ENCODE measurements around the gene STK11IP. TPM values are rescaled to one million over a fixed set of nuclear protein-coding genes. Genes with fewer than 3 reads are reported as not detected.

STK11IP gene
- total and polyA plus RNA-seq, 2 of the 13 experiments (the other 11 are each of a cell fraction or from before 2014, with no cell fraction given) = 12.8 to 24.0 TPM

DNA sequence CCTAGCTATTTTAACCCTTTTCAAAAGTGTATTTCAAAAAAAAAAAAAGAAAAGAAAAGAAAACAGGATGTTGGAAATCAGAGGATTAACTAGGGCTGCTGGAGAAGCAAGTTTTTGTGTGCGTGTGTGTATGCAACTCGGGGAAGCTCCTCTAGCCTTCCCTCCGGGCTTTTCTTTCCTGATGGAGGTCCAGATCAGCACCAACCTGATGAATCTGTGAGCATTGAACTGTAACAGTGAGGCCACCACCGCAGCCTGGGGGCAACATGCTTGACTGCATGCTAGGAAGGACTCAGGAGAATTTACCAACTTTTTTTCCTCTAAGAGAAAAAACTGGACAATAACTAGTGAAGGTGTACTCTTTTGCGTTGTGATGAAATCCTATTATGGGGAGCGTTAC, 28.6 kb upstream of the STK11IP start:
- no peaks in the 10 kb centered on the region for H3K9me3 ChIP-seq (ENCODE audit: low read length)
- ChIA-PET POLR2A (interaction anchor here (1.5 to 2.5 kb wide), 2 partner anchors 16 to 29 kb away, joined by 3 to 20 read pairs; partner anchors contain the start of gene STK11IP), CTCF (ENCODE audit: low intra/inter-chr PET ratio, low total read pairs) (no interaction called here)
- no peak for FAIRE-seq
- no peak overlapping the region for H3K27ac ChIP-seq (ENCODE audit: extremely low read length, insufficient read depth, low read length)
- H3K9ac ChIP-seq (ENCODE audit: insufficient read depth, low read depth, low read length) = peak overlapping the region; percentile 88; the same call in 1 of the 2 replicates
- TF ChIP-seq SAFB2 (CRISPR knock-in tag; IDR thresholded peaks at IDR 0.05; ENCODE audit: borderline replicate concordance, low read depth) = 0 out of 2 replicates have a peak, but pooled peaks have one; percentile 19
- no peak for TF ChIP-seq ZNF124 (CRISPR knock-in tag; IDR thresholded peaks at IDR 0.05)
- 0 out of 2 replicates have a peak, but pooled peaks have one; percentile 10 for TF ChIP-seq RBFOX2 (IDR thresholded peaks at IDR 0.05; ENCODE audit: low read depth, low read length)
- 0 out of 2 replicates have a peak, but pooled peaks have one; percentile 18 for TF ChIP-seq POLR2AphosphoS5 (IDR thresholded peaks at IDR 0.05; ENCODE audit: low read depth, low read length)
- 0 out of 2 replicates have a peak, but pooled peaks have one; percentile 17 for TF ChIP-seq ZNF652 (CRISPR knock-in tag; IDR thresholded peaks at IDR 0.05; ENCODE audit: borderline replicate concordance, low read depth)
- no peak for TF ChIP-seq ZNF550 (CRISPR knock-in tag; IDR thresholded peaks at IDR 0.05; ENCODE audit: borderline replicate concordance)
- no peak for DNase-seq (ENCODE audit: low spot score)
- H3K4me1 ChIP-seq (ENCODE audit: insufficient read depth, low read length) = peaks cover 56% of the 10 kb centered on the region
- in situ Hi-C loops (cut with HindIII; ENCODE audit: extremely low pct_ligation_motif_present, low pct_unique_long_range_greater_than_20kb) (no loop called here), intact Hi-C loops (cut with micrococcal nuclease; ENCODE audit: unreplicated experiment) (no loop called here)
- WGBS (ENCODE audit: low lambda C conversion rate) = 84% methylated on average over 6 of the region's 6 CpGs
- no peak overlapping the region for H2AFZ ChIP-seq (ENCODE audit: low read length)
- peaks cover 13 to 36% of the 10 kb centered on the region in 2 experiments for H3K36me3 ChIP-seq (replicated peaks in 1 of 2; ENCODE audit: control insufficient read depth in 1 of 2, insufficient read depth in 2 of 2, low read length in 2 of 2)
- H3K27me3 ChIP-seq (ENCODE audit: control insufficient read depth in 1 of 2, insufficient read depth in 2 of 2, low read length in 2 of 2) = no peaks in the 10 kb centered on the region
- H4K20me1 ChIP-seq (ENCODE audit: insufficient read depth, low read length) = no peaks in the 10 kb centered on the region
- peak overlapping the region; percentile 88 for H3K4me2 ChIP-seq (ENCODE audit: low read depth, low read length)
- no peak for ATAC-seq
- H3K4me3 ChIP-seq (replicated peaks in 1 of 3; ENCODE audit: insufficient read depth in 1 of 3, low read depth in 2 of 3, low read length in 3 of 3) = no peak overlapping the region; a peak in 1 of 6 replicates
- peaks cover 21% of the 10 kb centered on the region for H3K79me2 ChIP-seq (ENCODE audit: insufficient read depth, low read length)
- BruUV-seq (replicated peaks) = TSS peak; percentile 55

DNA sequence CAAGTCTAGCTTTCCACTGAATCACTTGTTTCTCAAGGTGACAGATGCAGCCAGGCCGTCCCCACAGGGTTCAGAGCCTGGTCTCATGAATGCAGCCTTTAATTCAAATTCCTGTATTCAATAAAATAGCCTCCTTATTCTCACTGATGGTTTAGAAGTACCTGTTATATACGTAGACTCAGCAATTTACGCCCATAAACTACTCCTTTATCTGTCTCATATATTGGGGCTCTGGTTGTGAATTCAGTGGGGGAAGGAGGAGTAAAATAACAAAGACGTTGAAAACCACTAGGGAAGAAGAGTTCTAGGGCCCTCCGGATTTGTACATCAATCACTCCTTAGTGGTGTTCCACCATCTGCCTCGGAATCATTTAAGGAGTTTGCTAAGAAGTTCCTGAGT, 28.0 kb upstream of the STK11IP start:
- in situ Hi-C loops (cut with HindIII; ENCODE audit: extremely low pct_ligation_motif_present, low pct_unique_long_range_greater_than_20kb) = no loop called here
- no TSS peak for BruUV-seq (replicated peaks)
- 88% methylated on average over 6 of the region's 6 CpGs for WGBS (ENCODE audit: low lambda C conversion rate)
- ChIA-PET POLR2A (interaction anchor here (1.5 to 3.2 kb wide), 2 partner anchors 17 to 28 kb away, joined by 3 to 150 read pairs; partner anchors contain the start of gene STK11IP), CTCF (ENCODE audit: low intra/inter-chr PET ratio, low total read pairs) (interaction anchor here (2.9 kb wide), 1 partner anchor 73 kb away, joined by 13 read pairs; no protein-coding TSS in a partner anchor)
- no peaks in the 10 kb centered on the region for H4K20me1 ChIP-seq (ENCODE audit: insufficient read depth, low read length)
- DNase-seq (ENCODE audit: low spot score) (no peak), FAIRE-seq (no peak), ATAC-seq (no peak)
- H3K9me3 ChIP-seq (ENCODE audit: low read length) = no peaks in the 10 kb centered on the region
- H3K27me3 ChIP-seq (ENCODE audit: control insufficient read depth in 1 of 2, insufficient read depth in 2 of 2, low read length in 2 of 2) = no peaks in the 10 kb centered on the region
- intact Hi-C loops (cut with micrococcal nuclease; ENCODE audit: unreplicated experiment) = no loop called here
- peaks cover 8 to 31% of the 10 kb centered on the region in 2 experiments for H3K36me3 ChIP-seq (replicated peaks in 1 of 2; ENCODE audit: control insufficient read depth in 1 of 2, insufficient read depth in 2 of 2, low read length in 2 of 2)
- peaks cover 62% of the 10 kb centered on the region for H3K4me1 ChIP-seq (ENCODE audit: insufficient read depth, low read length)
- peak overlapping the region; percentile 88; the same call in 1 of the 2 replicates for H3K9ac ChIP-seq (ENCODE audit: insufficient read depth, low read depth, low read length)
- no peak overlapping the region for H2AFZ ChIP-seq (ENCODE audit: low read length)
- peak overlapping the region; percentile 88 for H3K4me2 ChIP-seq (ENCODE audit: low read depth, low read length)
- no peak overlapping the region for H3K27ac ChIP-seq (ENCODE audit: extremely low read length, insufficient read depth, low read length)
- peak overlapping the region; percentile 90 to 95 (median 94); a peak in 5 of 6 replicates for H3K4me3 ChIP-seq (replicated peaks in 1 of 3; ENCODE audit: insufficient read depth in 1 of 3, low read depth in 2 of 3, low read length in 3 of 3)
- H3K79me2 ChIP-seq (ENCODE audit: insufficient read depth, low read length) = peaks cover 21% of the 10 kb centered on the region
- TF ChIP-seq MAFK (conservative IDR thresholded peaks at IDR 0.05 in 1 of 2, IDR thresholded peaks at IDR 0.05 in 1 of 2; ENCODE audit: low read length in 2 of 2) = peak; percentile 83 to 84
- TF ChIP-seq CBX5 (CRISPR knock-in tag; IDR thresholded peaks at IDR 0.05; ENCODE audit: borderline replicate concordance) = no peak
- TF ChIP-seq, protein P1, sequence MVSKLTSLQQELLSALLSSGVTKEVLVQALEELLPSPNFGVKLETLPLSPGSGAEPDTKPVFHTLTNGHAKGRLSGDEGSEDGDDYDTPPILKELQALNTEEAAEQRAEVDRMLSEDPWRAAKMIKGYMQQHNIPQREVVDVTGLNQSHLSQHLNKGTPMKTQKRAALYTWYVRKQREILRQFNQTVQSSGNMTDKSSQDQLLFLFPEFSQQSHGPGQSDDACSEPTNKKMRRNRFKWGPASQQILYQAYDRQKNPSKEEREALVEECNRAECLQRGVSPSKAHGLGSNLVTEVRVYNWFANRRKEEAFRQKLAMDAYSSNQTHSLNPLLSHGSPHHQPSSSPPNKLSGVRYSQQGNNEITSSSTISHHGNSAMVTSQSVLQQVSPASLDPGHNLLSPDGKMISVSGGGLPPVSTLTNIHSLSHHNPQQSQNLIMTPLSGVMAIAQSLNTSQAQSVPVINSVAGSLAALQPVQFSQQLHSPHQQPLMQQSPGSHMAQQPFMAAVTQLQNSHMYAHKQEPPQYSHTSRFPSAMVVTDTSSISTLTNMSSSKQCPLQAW (CRISPR knock-in tag; IDR thresholded peaks at IDR 0.05) = 0 out of 2 replicates have a peak, but pooled peaks have one; percentile 17
- TF ChIP-seq ZNF780A (CRISPR knock-in tag; IDR thresholded peaks at IDR 0.05) = no peak
- TF ChIP-seq, protein P2, sequence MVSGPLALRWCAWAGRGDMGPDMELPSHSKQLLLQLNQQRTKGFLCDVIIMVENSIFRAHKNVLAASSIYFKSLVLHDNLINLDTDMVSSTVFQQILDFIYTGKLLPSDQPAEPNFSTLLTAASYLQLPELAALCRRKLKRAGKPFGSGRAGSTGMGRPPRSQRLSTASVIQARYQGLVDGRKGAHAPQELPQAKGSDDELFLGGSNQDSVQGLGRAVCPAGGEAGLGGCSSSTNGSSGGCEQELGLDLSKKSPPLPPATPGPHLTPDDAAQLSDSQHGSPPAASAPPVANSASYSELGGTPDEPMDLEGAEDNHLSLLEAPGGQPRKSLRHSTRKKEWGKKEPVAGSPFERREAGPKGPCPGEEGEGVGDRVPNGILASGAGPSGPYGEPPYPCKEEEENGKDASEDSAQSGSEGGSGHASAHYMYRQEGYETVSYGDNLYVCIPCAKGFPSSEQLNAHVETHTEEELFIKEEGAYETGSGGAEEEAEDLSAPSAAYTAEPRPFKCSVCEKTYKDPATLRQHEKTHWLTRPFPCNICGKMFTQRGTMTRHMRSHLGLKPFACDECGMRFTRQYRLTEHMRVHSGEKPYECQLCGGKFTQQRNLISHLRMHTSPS (CRISPR knock-in tag; IDR thresholded peaks at IDR 0.05; ENCODE audit: low read depth) = no peak
- peak; percentile 74 for TF ChIP-seq MAFF (IDR thresholded peaks at IDR 0.05; ENCODE audit: low read depth, low read length)
- no peak for TF ChIP-seq KLF15 (CRISPR knock-in tag; IDR thresholded peaks at IDR 0.05; ENCODE audit: borderline replicate concordance)
- TF ChIP-seq, protein P3, sequence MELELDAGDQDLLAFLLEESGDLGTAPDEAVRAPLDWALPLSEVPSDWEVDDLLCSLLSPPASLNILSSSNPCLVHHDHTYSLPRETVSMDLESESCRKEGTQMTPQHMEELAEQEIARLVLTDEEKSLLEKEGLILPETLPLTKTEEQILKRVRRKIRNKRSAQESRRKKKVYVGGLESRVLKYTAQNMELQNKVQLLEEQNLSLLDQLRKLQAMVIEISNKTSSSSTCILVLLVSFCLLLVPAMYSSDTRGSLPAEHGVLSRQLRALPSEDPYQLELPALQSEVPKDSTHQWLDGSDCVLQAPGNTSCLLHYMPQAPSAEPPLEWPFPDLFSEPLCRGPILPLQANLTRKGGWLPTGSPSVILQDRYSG (CRISPR knock-in tag; IDR thresholded peaks at IDR 0.05) = no peak

All from HepG2 (cell line).